HG02870 (cell line): ENCODE measurements around the gene SLC44A4.
"Not testable (repeated sequence)": the region's sequence is repeated elsewhere in the genome, so short reads cannot be mapped to it uniquely, and the experiment has no call there.

Experiments
- ATAC-seq: cut with Tn5 transposase; IDR thresholded peaks from one replicate; pipeline ENCODE4 v1.9.1; 2021; ENCODE audit warnings: mild to moderate bottlenecking, moderate library complexity; ENCODE audit not compliant: unreplicated experiment

The SLC44A4 gene

GRCh38 chr6:31831350-31832215 is 47.2 kb downstream of the SLC44A4 start:
- no peak for ATAC-seq

- ATAC-seq = no peak
Measured at GRCh38 chr6:31830886-31831335, 47.9 kb downstream of the SLC44A4 start.

- no peak for ATAC-seq
Measured at GRCh38 chr6:31829633-31830283, 49.0 kb downstream of the SLC44A4 start.

GRCh38 chr6:31827286-31828079 is 51.3 kb downstream of the SLC44A4 start, which contains the start of gene HSPA1B:
HSPA1B (plus strand) TSS chr6:31827738; CDS start chr6:31827951, 213 bp downstream.
- peak; percentile 57 for ATAC-seq

- ATAC-seq = no peak
Measured at GRCh38 chr6:31826793-31827285, 52.0 kb downstream of the SLC44A4 start.

- no peak for ATAC-seq
Measured at GRCh38 chr6:31825553-31825952, 53.2 kb downstream of the SLC44A4 start.

- not testable (repeated sequence) for ATAC-seq
Measured at GRCh38 chr6:31823592-31824196, 55.1 kb downstream of the SLC44A4 start.

- no peak for ATAC-seq
Measured at GRCh38 chr6:31822036-31822821, 56.6 kb downstream of the SLC44A4 start.

GRCh38 chr6:31821301-31822035 is 57.3 kb downstream of the SLC44A4 start:
- no peak for ATAC-seq

GRCh38 chr6:31820399-31820798 is 58.4 kb downstream of the SLC44A4 start:
- not testable (repeated sequence) for ATAC-seq

GRCh38 chr6:31819871-31820299 is 58.9 kb downstream of the SLC44A4 start:
- ATAC-seq = no peak

- ATAC-seq = not testable (repeated sequence)
Measured at GRCh38 chr6:31817929-31818511, 60.8 kb downstream of the SLC44A4 start.

GRCh38 chr6:31817133-31817928 is 61.5 kb downstream of the SLC44A4 start:
- not testable (repeated sequence) for ATAC-seq

- ATAC-seq = peak; percentile 29
Measured at GRCh38 chr6:31815025-31815838, 63.6 kb downstream of the SLC44A4 start, which contains the start of the genes HSPA1A and HSPA1L. HSPA1A (plus strand) TSS chr6:31815543; CDS start chr6:31815757, 214 bp downstream. HSPA1L (minus strand) TSS chr6:31815283; CDS start chr6:31811972, 3,311 bp downstream.

- no peak for ATAC-seq
Measured at GRCh38 chr6:31814677-31815024, 64.1 kb downstream of the SLC44A4 start.

GRCh38 chr6:31813465-31813849 is 65.3 kb downstream of the SLC44A4 start:
- ATAC-seq = no peak
